OCI-LY7 (cell line): ENCODE data around the gene SORCS1.

ENCODE experiments used
- EZH2phosphoT487 ChIP-seq: fragments of 200-600 bp; sonication (generic); IDR thresholded peaks from 2 replicates; pipeline ENCODE4 v1.6.1; 2018; ENCODE audit warnings: low read depth, borderline replicate concordance, mild to moderate bottlenecking, mixed run types, antibody characterized with exemption, low read length, moderate library complexity, mixed read lengths
- TF ChIP-seq, protein P1 (sequence below): fragments of 200-600 bp; sonication (generic); conservative IDR thresholded peaks from 2 replicates; pipeline ENCODE4 v1.5.1; 2014; ENCODE audit warnings: mild to moderate bottlenecking, antibody characterized with exemption, low read length, moderate library complexity, mixed read lengths

DNA sequence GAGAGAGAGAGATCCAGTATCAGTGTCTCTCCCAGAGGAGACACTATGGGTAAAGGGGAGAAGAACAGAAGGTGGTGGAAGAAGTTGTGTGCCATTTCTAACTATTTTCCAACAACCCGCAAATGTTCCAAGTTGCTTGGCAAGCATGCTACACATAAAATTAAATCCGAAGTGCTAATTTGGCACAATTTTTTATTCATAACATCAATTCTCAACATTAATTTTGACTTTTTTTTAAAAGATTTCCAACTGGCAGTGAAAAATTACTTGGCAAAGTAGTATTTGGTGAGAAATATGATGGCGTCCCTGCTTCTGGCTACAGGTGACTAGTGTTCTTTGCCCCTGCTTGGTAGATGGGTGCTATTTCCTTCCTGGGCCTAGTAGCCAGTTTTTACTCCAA is 622.0 kb downstream of the SORCS1 start:
- TF ChIP-seq, protein P1, sequence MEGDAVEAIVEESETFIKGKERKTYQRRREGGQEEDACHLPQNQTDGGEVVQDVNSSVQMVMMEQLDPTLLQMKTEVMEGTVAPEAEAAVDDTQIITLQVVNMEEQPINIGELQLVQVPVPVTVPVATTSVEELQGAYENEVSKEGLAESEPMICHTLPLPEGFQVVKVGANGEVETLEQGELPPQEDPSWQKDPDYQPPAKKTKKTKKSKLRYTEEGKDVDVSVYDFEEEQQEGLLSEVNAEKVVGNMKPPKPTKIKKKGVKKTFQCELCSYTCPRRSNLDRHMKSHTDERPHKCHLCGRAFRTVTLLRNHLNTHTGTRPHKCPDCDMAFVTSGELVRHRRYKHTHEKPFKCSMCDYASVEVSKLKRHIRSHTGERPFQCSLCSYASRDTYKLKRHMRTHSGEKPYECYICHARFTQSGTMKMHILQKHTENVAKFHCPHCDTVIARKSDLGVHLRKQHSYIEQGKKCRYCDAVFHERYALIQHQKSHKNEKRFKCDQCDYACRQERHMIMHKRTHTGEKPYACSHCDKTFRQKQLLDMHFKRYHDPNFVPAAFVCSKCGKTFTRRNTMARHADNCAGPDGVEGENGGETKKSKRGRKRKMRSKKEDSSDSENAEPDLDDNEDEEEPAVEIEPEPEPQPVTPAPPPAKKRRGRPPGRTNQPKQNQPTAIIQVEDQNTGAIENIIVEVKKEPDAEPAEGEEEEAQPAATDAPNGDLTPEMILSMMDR: no peak
- TF ChIP-seq EZH2phosphoT487: no peak
